ENCODE data around the gene SIVA1. TPM values are rescaled to one million over a fixed set of nuclear protein-coding genes. Genes with fewer than 3 reads are reported as not detected.

The SIVA1 gene
- total RNA-seq, 1 donor from 2014 or later: 52.3 TPM

GRCh38 chr14:104770072-104770579, 17.2 kb downstream of the SIVA1 start:
- Mint-ChIP-seq H3K27me3 (ENCODE audit: unreplicated experiment) (no peaks in the 10 kb centered on the region), H3K4me3 (ENCODE audit: unreplicated experiment) (no peak overlapping the region), H3K4me1 (ENCODE audit: unreplicated experiment) (peaks cover 13% of the 10 kb centered on the region), H3K9me3 (ENCODE audit: unreplicated experiment) (no peaks in the 10 kb centered on the region), H3K36me3 (ENCODE audit: unreplicated experiment) (peaks cover 32% of the 10 kb centered on the region), H3K27ac (ENCODE audit: unreplicated experiment) (peak overlapping the region; percentile 14)
- DNase-seq (ENCODE audit: extremely low spot score, unreplicated experiment): no peak
- no peak for TF ChIP-seq CTCF (IDR thresholded peaks at IDR 0.05)

- Mint-ChIP-seq H3K27ac (ENCODE audit: unreplicated experiment) (peak overlapping the region; percentile 38), H3K4me1 (ENCODE audit: unreplicated experiment) (peaks cover 13% of the 10 kb centered on the region), H3K27me3 (ENCODE audit: unreplicated experiment) (no peaks in the 10 kb centered on the region), H3K9me3 (ENCODE audit: unreplicated experiment) (no peaks in the 10 kb centered on the region), H3K36me3 (ENCODE audit: unreplicated experiment) (peaks cover 32% of the 10 kb centered on the region), H3K4me3 (ENCODE audit: unreplicated experiment) (no peak overlapping the region)
- no peak for DNase-seq (ENCODE audit: extremely low spot score, unreplicated experiment)
- peak; percentile 51 for TF ChIP-seq CTCF (IDR thresholded peaks at IDR 0.05)
Measured at GRCh38 chr14:104770851-104771272, 17.9 kb downstream of the SIVA1 start.

- peaks cover 13% of the 10 kb centered on the region for H3K4me1 Mint-ChIP-seq (ENCODE audit: unreplicated experiment)
- no peak for DNase-seq (ENCODE audit: extremely low spot score, unreplicated experiment)
- no peaks in the 10 kb centered on the region for H3K9me3 Mint-ChIP-seq (ENCODE audit: unreplicated experiment)
- peaks cover 32% of the 10 kb centered on the region for H3K36me3 Mint-ChIP-seq (ENCODE audit: unreplicated experiment)
- H3K27ac Mint-ChIP-seq (ENCODE audit: unreplicated experiment): no peak overlapping the region
- TF ChIP-seq CTCF (IDR thresholded peaks at IDR 0.05): no peak
- no peaks in the 10 kb centered on the region for H3K27me3 Mint-ChIP-seq (ENCODE audit: unreplicated experiment)
- H3K4me3 Mint-ChIP-seq (ENCODE audit: unreplicated experiment): no peak overlapping the region
Measured at GRCh38 chr14:104771374-104771773, 18.4 kb downstream of the SIVA1 start.

GRCh38 chr14:104771918-104772706, 19.2 kb downstream of the SIVA1 start:
- peaks cover 32% of the 10 kb centered on the region for H3K36me3 Mint-ChIP-seq (ENCODE audit: unreplicated experiment)
- no peak for DNase-seq (ENCODE audit: extremely low spot score, unreplicated experiment)
- TF ChIP-seq CTCF (IDR thresholded peaks at IDR 0.05): no peak
- no peaks in the 10 kb centered on the region for H3K9me3 Mint-ChIP-seq (ENCODE audit: unreplicated experiment)
- no peaks in the 10 kb centered on the region for H3K27me3 Mint-ChIP-seq (ENCODE audit: unreplicated experiment)
- no peak overlapping the region for H3K4me3 Mint-ChIP-seq (ENCODE audit: unreplicated experiment)
- no peak overlapping the region for H3K27ac Mint-ChIP-seq (ENCODE audit: unreplicated experiment)
- peaks cover 13% of the 10 kb centered on the region for H3K4me1 Mint-ChIP-seq (ENCODE audit: unreplicated experiment)

GRCh38 chr14:104772707-104773504, 20.0 kb downstream of the SIVA1 start:
- TF ChIP-seq CTCF (IDR thresholded peaks at IDR 0.05): no peak
- no peak for DNase-seq (ENCODE audit: extremely low spot score, unreplicated experiment)
- H3K9me3 Mint-ChIP-seq (ENCODE audit: unreplicated experiment): no peaks in the 10 kb centered on the region
- peaks cover 32% of the 10 kb centered on the region for H3K36me3 Mint-ChIP-seq (ENCODE audit: unreplicated experiment)
- H3K27ac Mint-ChIP-seq (ENCODE audit: unreplicated experiment): no peak overlapping the region
- peaks cover 13% of the 10 kb centered on the region for H3K4me1 Mint-ChIP-seq (ENCODE audit: unreplicated experiment)
- H3K27me3 Mint-ChIP-seq (ENCODE audit: unreplicated experiment): no peaks in the 10 kb centered on the region
- no peak overlapping the region for H3K4me3 Mint-ChIP-seq (ENCODE audit: unreplicated experiment)

All from osteocyte (in vitro differentiated cells).